Measurements from ENCODE around the gene CENPM.

DNA sequence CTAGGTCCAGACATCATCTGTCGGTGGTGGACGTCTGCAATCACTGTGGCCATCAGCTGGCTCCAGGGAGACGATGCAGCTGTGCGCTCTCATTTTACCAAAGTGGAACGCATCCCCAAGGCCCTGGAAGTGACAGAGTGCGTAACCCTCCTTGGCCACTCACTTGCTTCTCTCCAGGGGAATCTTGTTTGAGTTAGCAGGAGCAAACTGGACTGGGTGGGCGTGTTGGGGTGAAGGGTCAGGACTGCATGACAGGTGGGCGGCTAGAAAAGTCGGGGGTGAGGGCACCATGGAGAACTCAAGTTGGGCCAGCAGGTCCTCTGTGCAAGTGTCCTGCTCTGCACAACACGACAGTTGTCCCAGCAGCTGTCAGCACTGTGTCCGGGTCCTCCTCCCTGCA lies 48.3 kb downstream of the CENPM start:
- TF ChIP-seq, protein P1, sequence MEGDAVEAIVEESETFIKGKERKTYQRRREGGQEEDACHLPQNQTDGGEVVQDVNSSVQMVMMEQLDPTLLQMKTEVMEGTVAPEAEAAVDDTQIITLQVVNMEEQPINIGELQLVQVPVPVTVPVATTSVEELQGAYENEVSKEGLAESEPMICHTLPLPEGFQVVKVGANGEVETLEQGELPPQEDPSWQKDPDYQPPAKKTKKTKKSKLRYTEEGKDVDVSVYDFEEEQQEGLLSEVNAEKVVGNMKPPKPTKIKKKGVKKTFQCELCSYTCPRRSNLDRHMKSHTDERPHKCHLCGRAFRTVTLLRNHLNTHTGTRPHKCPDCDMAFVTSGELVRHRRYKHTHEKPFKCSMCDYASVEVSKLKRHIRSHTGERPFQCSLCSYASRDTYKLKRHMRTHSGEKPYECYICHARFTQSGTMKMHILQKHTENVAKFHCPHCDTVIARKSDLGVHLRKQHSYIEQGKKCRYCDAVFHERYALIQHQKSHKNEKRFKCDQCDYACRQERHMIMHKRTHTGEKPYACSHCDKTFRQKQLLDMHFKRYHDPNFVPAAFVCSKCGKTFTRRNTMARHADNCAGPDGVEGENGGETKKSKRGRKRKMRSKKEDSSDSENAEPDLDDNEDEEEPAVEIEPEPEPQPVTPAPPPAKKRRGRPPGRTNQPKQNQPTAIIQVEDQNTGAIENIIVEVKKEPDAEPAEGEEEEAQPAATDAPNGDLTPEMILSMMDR (IDR thresholded peaks at IDR 0.05 in 2 of 3, conservative IDR thresholded peaks at IDR 0.05 in 1 of 3; ENCODE audit: insufficient read depth in 2 of 3, low read depth in 1 of 3, low read length in 3 of 3): no peak
- TF ChIP-seq HCFC1 (IDR thresholded peaks at IDR 0.05; ENCODE audit: low read depth, low read length) (no peak), CHD1 (IDR thresholded peaks at IDR 0.05; ENCODE audit: low read length) (no peak), NEUROD1 (IDR thresholded peaks at IDR 0.05; ENCODE audit: borderline replicate concordance, low read depth, low read length, partially characterized antibody) (no peak)

Data from K562 (cell line).